GM21526 (cell line): ENCODE measurements around the gene ACSS3.
"Not testable (repeated sequence)": the region's sequence is repeated elsewhere in the genome, so short reads cannot be mapped to it uniquely, and the experiment has no call there.

Experiments used
- ATAC-seq: cut with Tn5 transposase; IDR thresholded peaks from one replicate; pipeline ENCODE4 v1.9.1; 2021; ENCODE audit warnings: moderate library complexity; ENCODE audit not compliant: unreplicated experiment, low FRiP score

ACSS3 gene, protein sequence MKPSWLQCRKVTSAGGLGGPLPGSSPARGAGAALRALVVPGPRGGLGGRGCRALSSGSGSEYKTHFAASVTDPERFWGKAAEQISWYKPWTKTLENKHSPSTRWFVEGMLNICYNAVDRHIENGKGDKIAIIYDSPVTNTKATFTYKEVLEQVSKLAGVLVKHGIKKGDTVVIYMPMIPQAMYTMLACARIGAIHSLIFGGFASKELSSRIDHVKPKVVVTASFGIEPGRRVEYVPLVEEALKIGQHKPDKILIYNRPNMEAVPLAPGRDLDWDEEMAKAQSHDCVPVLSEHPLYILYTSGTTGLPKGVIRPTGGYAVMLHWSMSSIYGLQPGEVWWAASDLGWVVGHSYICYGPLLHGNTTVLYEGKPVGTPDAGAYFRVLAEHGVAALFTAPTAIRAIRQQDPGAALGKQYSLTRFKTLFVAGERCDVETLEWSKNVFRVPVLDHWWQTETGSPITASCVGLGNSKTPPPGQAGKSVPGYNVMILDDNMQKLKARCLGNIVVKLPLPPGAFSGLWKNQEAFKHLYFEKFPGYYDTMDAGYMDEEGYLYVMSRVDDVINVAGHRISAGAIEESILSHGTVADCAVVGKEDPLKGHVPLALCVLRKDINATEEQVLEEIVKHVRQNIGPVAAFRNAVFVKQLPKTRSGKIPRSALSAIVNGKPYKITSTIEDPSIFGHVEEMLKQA

DNA sequence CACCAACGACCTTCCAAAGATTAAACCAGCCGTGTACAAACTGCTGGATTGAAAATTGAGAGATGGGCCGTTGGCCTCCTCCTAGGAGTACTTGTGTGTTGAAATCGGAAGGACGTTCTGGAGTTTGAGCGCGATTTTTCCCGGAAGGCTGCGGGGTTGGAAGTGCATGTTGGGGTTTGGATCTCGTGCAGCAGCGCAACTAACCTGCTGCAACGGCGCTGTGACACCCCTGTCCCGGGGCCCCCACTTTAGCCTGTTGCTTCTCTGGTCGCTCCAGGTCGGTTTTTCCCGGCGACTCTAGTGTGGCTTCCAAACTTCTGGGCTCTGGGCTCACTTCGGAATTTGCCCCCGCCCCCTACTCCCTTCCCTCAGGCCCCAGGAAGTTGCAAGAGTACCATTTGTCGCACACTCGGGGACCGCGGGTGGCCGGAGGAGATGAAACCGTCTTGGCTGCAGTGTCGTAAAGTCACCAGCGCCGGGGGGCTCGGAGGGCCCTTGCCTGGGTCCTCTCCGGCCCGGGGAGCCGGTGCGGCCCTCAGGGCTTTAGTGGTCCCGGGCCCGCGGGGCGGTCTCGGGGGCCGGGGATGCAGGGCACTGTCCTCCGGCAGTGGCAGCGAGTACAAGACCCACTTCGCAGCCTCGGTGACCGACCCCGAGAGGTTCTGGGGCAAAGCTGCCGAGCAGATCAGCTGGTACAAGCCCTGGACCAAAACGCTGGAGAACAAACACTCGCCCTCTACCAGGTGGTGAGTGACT lies at the start of gene ACSS3:
TSS of gene ACSS3 (plus strand) at position 394 of the 756 bp plus-strand sequence. CDS start at position 436, 42 bp downstream.
- no peak for ATAC-seq

DNA sequence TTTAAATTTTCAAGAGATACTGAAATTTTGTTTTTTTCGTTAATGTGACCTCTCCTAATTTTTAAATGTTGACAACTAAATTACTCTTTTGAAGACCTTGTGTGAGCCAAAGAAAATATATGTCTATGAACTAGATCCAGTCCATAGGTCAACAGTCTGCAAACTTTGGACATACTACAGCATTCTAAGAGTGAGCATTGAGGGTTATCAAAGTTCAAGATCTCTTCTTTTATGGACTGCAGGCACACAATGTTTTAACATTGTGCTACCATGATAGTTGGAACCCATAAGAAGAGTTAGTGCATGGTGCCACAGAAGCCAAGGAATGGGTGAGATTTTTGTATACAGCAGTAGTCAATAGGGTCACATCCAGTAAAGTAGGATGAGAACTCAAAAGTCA lies 43.0 kb upstream of the ACSS3 start:
- no peak for ATAC-seq

DNA sequence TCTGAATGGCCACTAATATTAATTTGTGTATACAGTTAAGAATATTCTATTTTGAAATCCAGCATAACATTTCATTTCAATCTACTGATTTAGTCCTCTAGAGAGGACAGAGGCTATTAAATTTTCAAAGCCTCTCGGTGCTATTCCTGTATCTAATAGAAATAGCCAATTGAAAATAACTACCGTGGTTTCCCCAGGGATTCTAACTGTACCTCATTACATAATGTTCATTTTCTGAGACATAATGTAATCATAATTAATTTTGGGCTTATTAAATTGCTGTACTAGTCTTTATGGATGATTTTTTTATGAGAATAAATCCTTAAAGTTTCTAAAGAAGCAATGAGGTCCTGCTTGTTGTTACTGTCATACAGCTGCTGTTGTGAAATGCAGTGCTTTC lies 38.6 kb upstream of the ACSS3 start:
- no peak for ATAC-seq

DNA sequence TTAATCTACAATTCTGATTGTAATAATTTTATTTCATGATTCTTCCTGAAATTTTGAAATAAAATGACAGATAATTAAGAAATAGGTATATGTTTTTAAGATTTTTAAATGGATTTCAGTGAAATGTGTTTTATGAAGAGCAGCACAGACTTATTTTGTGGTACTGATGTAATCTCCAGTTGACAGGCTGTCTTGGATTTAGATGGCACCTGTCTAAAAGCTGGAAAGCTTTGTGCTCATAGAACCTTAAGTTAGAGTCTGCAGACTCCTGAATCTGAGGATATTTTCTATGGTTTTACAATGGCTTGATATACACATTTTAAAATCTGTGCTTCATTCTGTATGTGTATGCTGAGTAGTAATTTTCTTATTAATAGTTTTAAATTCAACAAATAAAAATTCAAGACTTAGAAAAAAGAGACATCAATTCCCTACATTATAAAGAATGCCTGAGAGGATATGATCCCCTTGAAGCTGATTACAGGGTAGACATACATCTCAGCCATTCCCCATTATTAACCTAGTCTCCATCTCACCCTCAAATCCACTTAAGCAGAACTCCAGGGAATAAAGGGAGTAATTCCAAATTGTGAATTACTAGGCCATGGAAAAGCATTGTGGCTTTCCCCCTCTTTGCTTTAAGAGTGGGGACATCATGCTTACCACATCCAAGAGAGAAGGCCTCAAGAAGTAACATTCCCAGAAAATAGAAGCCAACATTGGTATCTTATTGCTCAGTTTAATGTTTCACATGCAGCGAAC lies 33.7 kb upstream of the ACSS3 start:
- no peak for ATAC-seq

DNA sequence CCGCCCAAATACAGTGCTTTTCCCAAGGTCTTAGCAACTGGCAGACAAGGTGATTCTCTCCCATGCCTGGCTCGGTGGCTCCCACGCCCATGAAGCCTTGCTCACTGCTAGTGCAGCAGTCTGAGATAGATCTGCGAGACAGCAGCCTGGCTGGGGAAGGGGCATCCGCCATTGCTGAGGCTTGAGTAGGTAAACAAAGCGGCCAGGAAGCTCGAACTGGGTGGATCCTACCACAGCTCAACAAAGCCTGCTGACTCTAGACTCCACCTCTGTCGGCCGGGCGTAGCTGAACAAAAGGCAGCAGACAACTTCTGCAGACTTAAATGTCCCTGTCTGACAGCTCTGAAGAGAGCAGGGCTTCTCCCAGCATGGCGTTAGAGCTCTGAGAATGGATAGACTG lies 12.9 kb upstream of the ACSS3 start:
- ATAC-seq = not testable (repeated sequence)

DNA sequence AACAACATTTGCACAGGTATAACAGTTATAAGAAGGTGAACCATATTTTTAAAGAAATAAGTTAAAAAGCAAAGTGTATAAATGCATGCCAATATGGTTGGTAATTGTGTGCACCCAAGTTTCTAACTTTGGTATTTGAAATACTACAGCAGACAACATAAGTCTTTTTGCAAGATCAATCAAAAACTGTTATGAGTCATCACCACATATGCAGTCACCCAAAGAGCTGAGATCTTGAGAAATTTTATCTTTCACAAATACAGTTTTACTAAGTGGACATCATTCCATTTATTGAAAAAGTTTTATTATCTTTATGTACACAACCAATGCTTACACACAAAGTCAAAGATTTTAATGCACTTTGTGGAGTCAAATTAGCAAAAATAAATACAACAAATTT lies 7.0 kb upstream of the ACSS3 start:
- ATAC-seq = no peak

DNA sequence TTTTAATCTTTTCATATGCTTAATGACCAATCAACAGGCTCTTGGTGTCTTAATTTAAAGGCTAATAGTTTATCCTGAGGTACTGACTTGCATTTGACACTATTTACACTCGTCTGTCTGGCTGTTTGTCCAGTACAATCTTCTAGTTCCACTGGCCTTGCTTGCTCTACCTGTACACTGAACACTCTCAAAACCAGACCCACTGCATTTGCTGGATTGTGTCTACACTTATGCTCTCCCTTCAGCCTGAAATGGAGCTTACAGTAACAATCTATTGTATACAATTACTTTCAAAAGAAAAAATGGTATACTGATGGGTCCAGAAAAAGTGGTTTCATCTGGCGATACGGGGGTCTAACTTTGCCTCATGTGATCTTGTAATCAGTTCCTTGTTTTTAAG lies 2.3 kb upstream of the ACSS3 start:
- ATAC-seq = no peak

DNA sequence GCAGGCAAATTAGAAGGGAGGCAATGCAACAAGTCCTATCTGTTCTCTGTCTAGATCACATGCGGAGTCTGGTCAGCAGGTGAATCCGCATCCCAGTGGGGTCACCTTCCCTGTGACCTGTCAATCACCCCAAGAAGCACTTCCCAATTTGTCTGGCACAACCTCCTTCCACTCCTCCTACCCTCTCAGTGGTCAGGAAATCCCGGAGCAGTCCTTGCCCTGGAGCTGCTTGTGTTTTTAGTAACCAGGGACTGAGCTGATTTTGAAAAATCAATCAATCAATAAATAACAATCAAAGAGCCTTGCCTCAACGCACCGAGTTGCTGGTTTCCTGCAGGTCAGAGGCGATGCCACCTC lies 572 bp upstream of the ACSS3 start:
- ATAC-seq = no peak

DNA sequence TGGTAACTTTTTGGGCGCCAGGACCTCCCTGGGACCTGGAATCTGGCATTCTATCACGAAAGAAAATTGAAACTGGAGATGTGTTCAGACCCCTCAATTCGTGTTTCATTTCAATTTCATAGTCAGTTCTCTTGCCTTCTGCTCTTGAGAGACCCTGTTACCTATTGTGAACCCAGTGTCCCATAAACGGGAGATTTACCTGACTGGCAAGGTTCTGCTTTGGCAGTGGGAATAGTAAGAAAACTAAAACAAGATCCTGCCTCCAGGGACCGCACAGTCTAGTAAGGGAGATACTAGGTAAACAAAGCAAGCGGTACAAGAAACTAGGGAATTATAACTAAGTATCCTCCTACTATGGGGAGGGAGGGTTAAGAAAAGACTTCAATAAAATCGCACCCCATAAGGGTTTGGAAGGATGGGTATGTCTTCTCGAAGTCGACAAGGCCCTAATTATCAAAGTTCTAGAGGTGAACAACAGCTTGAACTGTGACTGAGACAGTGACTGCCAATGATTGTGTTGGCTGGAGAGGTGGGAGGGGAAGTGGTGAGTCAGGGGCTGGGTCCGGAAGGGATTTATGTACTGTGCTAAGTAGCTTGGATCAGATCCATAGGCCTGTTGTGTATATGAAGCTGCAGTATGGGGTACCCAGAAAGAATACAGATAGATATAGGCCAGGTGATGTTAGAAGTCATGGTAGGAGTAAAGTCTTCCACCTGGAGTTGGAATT lies 754 bp downstream of the ACSS3 start:
- no peak for ATAC-seq

DNA sequence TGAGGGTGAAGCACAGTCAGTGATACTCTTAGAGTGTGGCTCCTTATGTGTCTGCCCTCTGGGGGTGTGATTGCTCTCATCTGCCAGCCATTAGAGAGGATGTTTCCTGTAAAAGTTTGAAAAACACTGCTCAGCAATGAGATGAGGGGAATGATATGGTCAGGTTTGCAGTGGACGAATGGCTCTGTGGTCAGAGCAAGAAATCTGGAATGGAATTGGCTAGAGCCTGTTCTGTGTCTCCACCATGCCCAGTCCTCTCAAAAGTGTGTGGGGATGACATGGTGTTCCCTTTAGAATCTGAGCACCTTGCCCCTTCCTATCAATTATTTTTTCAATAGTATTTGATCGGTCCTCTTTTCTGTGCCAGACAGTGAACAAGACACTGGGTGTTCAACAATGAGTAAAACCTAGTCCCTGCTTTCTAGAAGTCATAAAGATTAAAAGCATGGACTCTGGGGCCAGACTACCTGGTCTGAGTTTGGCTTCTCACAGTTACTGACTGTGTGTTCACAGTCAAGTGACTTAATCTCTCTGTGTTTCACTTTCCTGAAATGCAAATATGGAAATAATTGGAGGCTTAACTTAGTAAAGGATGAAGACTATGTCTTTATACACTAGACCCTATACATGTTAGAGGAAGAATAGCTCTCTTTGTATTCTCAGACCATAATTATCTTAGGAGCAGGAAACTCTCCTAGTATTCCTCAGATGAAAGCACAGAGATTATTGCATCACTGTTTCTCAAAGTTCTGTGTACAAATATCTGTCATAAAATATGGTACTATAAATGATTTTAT lies 1.6 kb downstream of the ACSS3 start:
- no peak for ATAC-seq

DNA sequence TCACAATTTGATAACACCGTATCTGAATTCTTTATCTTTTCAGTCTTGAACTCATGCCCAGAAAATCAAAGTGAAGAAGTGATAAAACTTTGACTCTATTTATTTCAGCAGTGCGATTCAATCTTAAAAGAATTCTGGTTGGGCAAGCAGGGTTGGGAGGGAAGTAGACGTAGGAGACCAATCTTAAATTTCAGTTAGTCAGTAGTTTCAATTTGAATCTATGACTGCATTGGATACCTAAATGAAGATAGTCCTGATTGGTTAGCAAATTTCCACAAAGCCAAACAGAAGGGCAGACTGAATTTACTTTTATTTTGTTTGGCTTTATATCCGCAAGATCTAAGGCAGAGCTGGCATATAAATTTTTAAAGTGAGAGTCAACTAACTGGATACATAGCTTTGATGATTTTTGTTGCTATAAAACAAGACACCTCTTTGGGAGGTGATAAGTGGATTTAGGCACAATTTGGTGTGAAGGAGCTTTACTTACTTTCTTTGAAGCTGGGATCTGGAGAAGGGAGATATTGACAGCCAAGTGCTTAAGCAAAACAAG lies 2.6 kb downstream of the ACSS3 start:
- no peak for ATAC-seq

DNA sequence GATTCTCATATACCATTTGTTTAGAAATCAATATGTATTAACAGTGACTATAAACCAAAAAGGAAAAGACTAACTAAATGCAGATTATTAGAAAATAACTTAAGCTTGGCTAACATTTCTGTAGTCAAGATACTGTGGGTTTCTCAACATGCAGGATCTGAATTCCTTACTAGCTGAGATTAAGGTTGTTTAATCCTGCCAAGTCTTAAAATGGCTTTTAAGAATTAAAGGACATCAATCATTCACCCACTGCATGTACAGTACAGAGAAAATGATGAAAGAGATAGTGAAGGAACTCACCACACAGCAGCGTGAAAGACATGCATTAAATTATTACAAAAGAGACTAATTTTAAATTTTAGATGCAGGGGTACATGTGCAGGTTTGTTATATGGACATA lies 3.8 kb downstream of the ACSS3 start:
- no peak for ATAC-seq

DNA sequence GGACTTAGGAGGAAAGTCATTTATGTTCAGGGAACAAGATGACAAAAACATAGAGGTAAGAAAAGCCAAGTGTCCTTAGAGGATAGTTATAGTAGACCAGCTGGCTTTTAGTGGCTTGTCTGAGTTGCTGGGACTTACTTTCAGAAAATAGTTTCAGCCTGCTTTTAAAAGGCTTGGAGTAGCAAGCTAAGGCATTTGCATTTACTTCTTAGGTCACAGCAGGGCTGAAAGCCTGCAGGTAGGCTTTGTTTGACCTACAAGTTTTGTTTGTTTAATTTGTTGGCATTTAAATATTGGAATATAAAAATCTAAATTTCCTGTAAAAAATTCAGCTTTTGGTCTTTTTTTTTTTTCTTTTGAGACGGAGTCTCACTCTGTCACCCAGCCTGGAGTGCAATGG lies 5.1 kb downstream of the ACSS3 start:
- ATAC-seq = no peak

DNA sequence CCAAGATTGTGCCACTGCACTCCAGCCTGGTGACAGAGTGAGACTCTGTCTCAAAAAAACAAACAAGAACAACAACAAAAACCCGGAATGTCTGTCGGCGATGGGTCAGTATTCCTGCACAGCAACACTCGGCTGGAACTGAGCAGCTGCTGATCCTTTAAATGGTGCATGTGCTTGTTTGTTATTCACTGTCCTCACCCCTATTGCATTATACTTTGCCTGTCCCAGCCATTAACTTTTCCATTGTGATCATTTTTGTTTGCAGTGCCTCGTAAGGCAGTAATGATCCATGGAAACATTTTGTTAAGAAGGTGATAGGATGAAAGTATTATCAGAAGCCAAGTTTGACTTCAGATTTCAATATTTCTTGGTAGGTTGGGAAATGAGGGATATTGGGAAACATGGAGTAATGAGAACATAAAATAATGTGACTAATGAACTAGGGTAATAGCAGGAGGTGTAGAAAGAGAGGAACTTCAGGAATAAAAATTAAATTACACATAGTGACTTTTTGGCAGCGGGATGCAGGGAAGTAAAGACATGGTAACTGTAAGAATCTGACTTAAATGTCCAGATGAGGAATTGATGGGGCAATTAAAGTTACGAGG lies 6.1 kb downstream of the ACSS3 start:
- no peak for ATAC-seq

DNA sequence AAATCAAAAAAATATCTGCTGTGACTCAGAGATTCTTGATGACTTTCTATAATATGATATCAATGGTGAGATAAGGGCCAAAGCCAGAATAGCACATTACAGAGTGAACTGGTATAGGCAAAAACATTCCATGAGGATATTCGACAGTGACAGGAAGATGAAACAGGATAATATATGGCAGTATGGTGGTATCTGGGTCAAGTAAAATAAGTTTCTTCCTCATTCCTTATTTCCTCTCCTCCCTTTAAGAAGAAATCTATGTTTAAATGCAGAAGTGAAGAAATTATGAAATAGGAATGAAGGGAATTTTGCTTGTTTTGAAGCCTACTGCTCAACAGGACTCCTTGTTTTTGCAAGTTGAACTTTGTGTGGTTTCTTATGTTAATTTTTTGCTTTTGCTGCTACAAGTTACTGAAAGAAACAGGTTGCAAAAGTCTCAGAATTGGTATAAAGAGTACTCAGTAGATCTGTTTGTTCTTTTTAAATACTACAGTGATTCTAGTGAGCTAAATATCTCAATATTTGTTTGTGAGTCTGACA lies 7.0 kb downstream of the ACSS3 start:
- ATAC-seq = no peak

DNA sequence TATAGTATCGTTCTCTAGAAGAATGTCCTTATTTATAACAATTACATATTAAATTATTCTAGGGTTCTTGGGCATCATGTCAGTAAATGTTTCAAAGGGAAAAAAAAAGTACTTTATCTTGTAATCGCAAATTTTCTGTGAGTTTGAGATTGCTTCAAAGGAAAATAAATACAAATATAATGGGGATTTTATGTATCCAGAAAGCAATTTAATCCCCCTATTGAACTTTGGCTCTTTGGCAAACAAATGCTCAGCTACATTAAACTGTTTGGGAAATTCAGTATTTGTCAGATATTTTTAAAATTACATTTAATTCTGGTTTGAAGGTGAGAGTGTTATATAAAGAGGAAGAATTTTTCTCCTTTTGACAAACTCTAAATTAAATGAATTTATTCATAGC lies 8.0 kb downstream of the ACSS3 start:
- no peak for ATAC-seq

DNA sequence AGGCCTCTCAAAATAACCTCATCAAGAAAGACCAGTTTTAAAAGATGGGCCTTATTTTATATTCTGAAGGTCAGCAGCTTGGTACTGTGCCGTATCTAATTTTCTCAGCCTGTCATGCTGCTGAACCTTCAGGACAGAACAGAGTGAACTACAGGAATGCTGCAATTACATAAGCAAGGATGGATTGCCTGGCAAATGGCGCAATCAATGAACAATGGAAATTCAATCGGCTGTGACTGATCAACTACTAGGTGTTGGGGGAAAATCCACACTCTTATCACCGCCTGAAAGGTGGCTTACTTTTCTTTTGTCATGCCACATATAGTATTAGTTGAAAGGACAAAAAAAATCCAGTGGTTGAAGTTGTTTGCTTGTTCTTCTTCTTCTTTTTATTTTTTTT lies 8.5 kb downstream of the ACSS3 start:
- ATAC-seq = no peak

DNA sequence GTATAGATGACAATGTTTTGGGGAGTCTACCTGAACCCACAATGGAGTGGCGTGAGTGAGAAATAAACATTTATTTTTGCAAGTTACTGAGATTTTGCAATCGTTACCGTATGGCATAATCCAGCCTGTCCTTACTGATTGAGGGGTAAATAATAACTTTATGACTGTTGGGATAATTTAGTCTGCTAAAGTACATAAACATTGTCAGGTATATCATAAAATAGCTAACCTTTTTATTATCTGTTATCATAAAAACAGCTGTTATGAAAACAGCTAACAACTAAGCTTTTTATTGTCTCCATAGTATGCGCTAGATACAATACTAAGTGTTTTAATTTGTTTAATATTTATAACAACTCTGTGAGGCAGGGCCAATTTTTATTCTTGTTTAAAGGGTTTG lies 10.3 kb downstream of the ACSS3 start:
- ATAC-seq = no peak
